KG1 (cell line): ENCODE measurements around the gene FOXD1.
"Not testable (repeated sequence)": the region's sequence is repeated elsewhere in the genome, so short reads cannot be mapped to it uniquely, and the experiment has no call there.

Source experiments
- DNase-seq: peaks from one replicate; lab custom pipeline; 2025; lab: John Stamatoyannopoulos, UW

Gene FOXD1

GRCh38 chr5:73415617-73416016 is 33.0 kb downstream of the FOXD1 start:
- DNase-seq, result no peak

GRCh38 chr5:73415171-73415570 is 33.4 kb downstream of the FOXD1 start:
- DNase-seq, result no peak

- no peak for DNase-seq
Observed at GRCh38 chr5:73412597-73412988, 36.0 kb downstream of the FOXD1 start.

DNA sequence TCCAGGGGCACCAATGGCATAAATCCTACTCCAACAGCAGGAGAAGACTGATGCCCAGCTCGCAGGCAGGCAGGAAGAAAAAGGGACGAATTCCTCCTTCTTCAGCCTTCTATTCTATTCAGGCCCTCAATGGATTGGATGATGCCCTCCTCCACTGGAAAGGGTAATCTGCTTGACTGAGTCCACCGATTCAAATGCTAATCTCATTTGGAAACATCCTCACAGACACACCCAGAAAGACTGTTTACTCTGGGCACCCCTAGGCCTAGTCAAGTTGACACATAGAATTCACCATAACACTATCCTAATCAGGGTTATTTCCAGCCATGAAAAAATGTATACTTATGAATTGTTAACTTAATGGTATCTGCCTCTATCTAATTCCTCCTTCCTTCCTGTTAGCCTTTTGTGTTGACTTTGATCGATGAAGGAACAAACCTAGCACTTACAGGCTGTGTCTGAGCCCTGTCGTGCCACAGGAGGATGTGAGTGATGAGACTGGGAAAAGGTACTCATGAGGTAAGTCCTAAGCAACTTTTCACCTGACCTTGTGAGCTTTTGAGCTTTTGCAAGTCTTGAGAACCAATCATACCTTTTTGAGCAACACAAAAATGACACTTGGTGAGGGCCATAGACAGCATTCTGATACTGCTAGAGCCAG is 36.5 kb downstream of the FOXD1 start:
- DNase-seq, result no peak

GRCh38 chr5:73409927-73410326 is 38.6 kb downstream of the FOXD1 start:
- not testable (repeated sequence) for DNase-seq

DNA sequence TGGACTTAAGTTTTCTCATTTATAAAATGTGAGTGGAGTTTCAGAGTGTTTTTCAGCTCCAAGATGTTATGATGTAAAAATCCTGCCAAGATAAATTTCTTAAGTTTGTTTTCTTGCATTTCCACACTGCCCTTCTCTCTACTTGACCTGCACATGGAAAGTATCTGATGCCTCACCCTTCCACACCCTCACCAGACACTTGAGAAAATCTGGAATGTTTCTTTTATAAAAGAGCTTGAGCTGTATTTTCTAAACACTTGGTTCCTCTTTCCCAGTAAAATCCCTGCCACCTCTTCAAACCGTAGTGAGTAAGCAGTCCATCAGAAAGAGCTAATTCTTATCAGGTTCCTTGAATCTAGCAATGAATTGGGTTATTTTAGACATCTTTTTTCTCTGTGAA is 42.9 kb downstream of the FOXD1 start:
- no peak for DNase-seq

DNA sequence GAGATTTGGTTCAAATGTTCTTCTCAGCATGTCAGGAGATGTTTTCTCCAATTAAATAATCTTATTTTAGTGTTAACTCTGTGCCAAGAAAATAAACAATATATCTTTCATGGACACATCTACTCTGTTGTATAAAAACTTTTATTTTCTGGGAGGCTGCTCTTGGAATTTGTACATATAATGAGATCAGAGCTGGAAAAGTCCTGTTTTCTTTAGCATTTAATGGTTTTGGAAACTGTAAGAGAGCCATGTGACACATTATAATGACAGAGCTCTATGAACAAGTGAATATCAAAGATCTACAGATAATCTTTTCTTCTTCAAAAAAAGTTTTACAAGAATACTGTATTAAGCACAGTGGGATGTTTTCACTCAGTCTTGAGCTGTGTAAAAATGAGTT is 48.8 kb downstream of the FOXD1 start:
- DNase-seq, result no peak
